IMR-90 (cell line): ENCODE measurements around the gene PARP1. TPM values are rescaled to one million over a fixed set of nuclear protein-coding genes. Genes with fewer than 3 reads are reported as not detected.

Experiments
- ATAC-seq: fragments of 200-7000 bp; cut with Tn5 transposase; 2 replicates; pipeline ENCODE4 v1.9.1; 2020; ENCODE audit warnings: low read depth, mild to moderate bottlenecking, moderate library complexity
- BruUV-seq: library from RNA; stranded (reverse); fragments of 400-500 nt; replicated peaks from 2 replicates; lab custom pipeline; 2021; lab: Mats Ljungman, UMichigan
- CTCF ChIA-PET: fragments of 300-600 bp; formaldehyde crosslinking; extraction: SDS; loops from one replicate; lab custom pipeline; 2021; ENCODE audit warnings: antibody characterized with exemption; lab: Yijun Ruan, JAX
- POLR2A ChIA-PET: fragments of 300-600 bp; sonication (Branson Sonifier 250); formaldehyde crosslinking; loops from one replicate; lab custom pipeline; 2022; ENCODE audit warnings: antibody characterized with exemption; ENCODE audit not compliant: unreplicated experiment; lab: Charles Lee
- DNase-seq: peaks from one replicate; pipeline ENCODE4 v3.0.0; 2013
- H2AFZ ChIP-seq: replicated peaks from 2 replicates; pipeline ENCODE3; 2013; ENCODE audit warnings: low read length, mild to moderate bottlenecking; ENCODE audit not compliant: poor library complexity
- H2AK5ac ChIP-seq: 2 replicates; pipeline ENCODE4 v1.6.1; 2013; ENCODE audit warnings: low read depth, low read length, inconsistent platforms
- H2AK9ac ChIP-seq: replicated peaks from 2 replicates; pipeline ENCODE3; 2013; ENCODE audit warnings: mild to moderate bottlenecking, low read depth, low read length, moderate library complexity; ENCODE audit not compliant: poor library complexity
- H2BK120ac ChIP-seq: 2 replicates; pipeline ENCODE4 v1.6.1; 2013; ENCODE audit warnings: low read depth, low read length, inconsistent platforms
- H2BK15ac ChIP-seq: 3 replicates; pipeline ENCODE4 v1.6.1; 2013; ENCODE audit warnings: low read depth, low read length, inconsistent platforms
- H2BK20ac ChIP-seq: 2 replicates; pipeline ENCODE4 v1.6.1; 2013; ENCODE audit warnings: low read depth, mild to moderate bottlenecking, inconsistent platforms, low read length, moderate library complexity
- H2BK5ac ChIP-seq: 2 replicates; pipeline ENCODE4 v1.6.1; 2013; ENCODE audit warnings: mild to moderate bottlenecking, low read depth, low read length, inconsistent platforms; ENCODE audit not compliant: poor library complexity, severe bottlenecking
- H3K14ac ChIP-seq: replicated peaks from 2 replicates; pipeline ENCODE4 v1.6.1; 2013; ENCODE audit warnings: low read depth, low read length, inconsistent platforms
- H3K18ac ChIP-seq: 2 replicates; pipeline ENCODE4 v1.6.1; 2013; ENCODE audit warnings: low read depth, low read length, control low read depth
- H3K23ac ChIP-seq: 2 replicates; pipeline ENCODE4 v1.6.1; 2013; ENCODE audit warnings: low read depth, low read length, inconsistent platforms
- H3K27ac ChIP-seq: 2 replicates; pipeline ENCODE4 v1.5.1; 2013; ENCODE audit warnings: mild to moderate bottlenecking, control low read depth, low read length; ENCODE audit not compliant: insufficient read depth
- H3K27me3 ChIP-seq: 2 replicates; pipeline ENCODE4 v1.6.1; 2013; ENCODE audit warnings: low read length; ENCODE audit not compliant: control insufficient read depth, insufficient read depth
- H3K36me3 ChIP-seq: 2 replicates; pipeline ENCODE4 v1.6.1; 2013; ENCODE audit warnings: low read length, mixed read lengths; ENCODE audit not compliant: control insufficient read depth, insufficient read depth
- H3K4ac ChIP-seq: 2 replicates; pipeline ENCODE4 v1.6.1; 2013; ENCODE audit warnings: low read depth, low read length, inconsistent platforms
- H3K4me1 ChIP-seq: 2 replicates; pipeline ENCODE4 v1.6.1; 2013; ENCODE audit warnings: low read length, mixed read lengths; ENCODE audit not compliant: control insufficient read depth, insufficient read depth
- H3K4me2 ChIP-seq: 2 replicates; pipeline ENCODE4 v1.6.1; 2013; ENCODE audit warnings: low read depth, mild to moderate bottlenecking, control low read depth, low read length, moderate library complexity
- H3K4me3 ChIP-seq: 2 replicates; pipeline ENCODE4 v1.5.1; 2013; ENCODE audit warnings: low read depth, mild to moderate bottlenecking, control low read depth, low read length, moderate library complexity; ENCODE audit not compliant: insufficient read depth
- H3K56ac ChIP-seq: 2 replicates; pipeline ENCODE4 v1.6.1; 2013; ENCODE audit warnings: low read length, inconsistent platforms; ENCODE audit not compliant: insufficient read depth; ENCODE audit errors: extremely low read depth
- H3K79me1 ChIP-seq, 2 experiments: 2 replicates each; pipeline ENCODE4 v1.6.1; 2013; ENCODE audit warnings: low read length in 2 of 2, inconsistent platforms in 1 of 2, low read depth in 1 of 2
- H3K9ac ChIP-seq: 2 replicates; pipeline ENCODE4 v1.6.1; 2013; ENCODE audit warnings: low read depth, low read length, control low read depth
- H3K9me1 ChIP-seq: 2 replicates; pipeline ENCODE4 v1.6.1; 2013; ENCODE audit warnings: low read length, inconsistent platforms; ENCODE audit not compliant: insufficient read depth
- H3K9me3 ChIP-seq: 2 replicates; pipeline ENCODE4 v1.6.1; 2013; ENCODE audit warnings: low read length; ENCODE audit not compliant: control insufficient read depth, insufficient read depth
- H4K20me1 ChIP-seq: 2 replicates; pipeline ENCODE4 v1.6.1; 2013; ENCODE audit warnings: low read length, inconsistent platforms; ENCODE audit not compliant: insufficient read depth
- H4K5ac ChIP-seq: 2 replicates; pipeline ENCODE4 v1.6.1; 2013; ENCODE audit warnings: mild to moderate bottlenecking, low read depth, low read length, control low read depth
- H4K8ac ChIP-seq, 2 experiments: 2 replicates each; pipeline ENCODE4 v1.6.1; 2013; ENCODE audit warnings: low read depth in 2 of 2, low read length in 2 of 2, control low read depth in 1 of 2, inconsistent platforms in 1 of 2
- H4K91ac ChIP-seq: 2 replicates; pipeline ENCODE4 v1.6.1; 2013; ENCODE audit warnings: low read depth, low read length, inconsistent platforms; ENCODE audit not compliant: insufficient read depth
- BHLHE40 ChIP-seq: fragments of 150-350 bp; IDR thresholded peaks from 2 replicates; pipeline ENCODE4 v1.6.1; 2016; ENCODE audit warnings: mild to moderate bottlenecking, low read depth, low read length
- CEBPB ChIP-seq: IDR thresholded peaks from 2 replicates; pipeline ENCODE4 v1.6.1; 2012; ENCODE audit warnings: low read depth, low read length, improper control_type of control experiment
- CHD1 ChIP-seq: IDR thresholded peaks from 2 replicates; pipeline ENCODE4 v1.6.1; 2012; ENCODE audit warnings: low read depth, low read length, improper control_type of control experiment
- ELK1 ChIP-seq: fragments of 150-350 bp; IDR thresholded peaks from 2 replicates; pipeline ENCODE4 v1.6.1; 2016; ENCODE audit warnings: low read depth, mild to moderate bottlenecking, low read length, moderate library complexity, borderline replicate concordance
- FOS ChIP-seq: fragments of 150-350 bp; IDR thresholded peaks from 2 replicates; pipeline ENCODE4 v1.6.1; 2016; ENCODE audit warnings: low read depth, low read length
- MAFK ChIP-seq: IDR thresholded peaks from 2 replicates; pipeline ENCODE4 v1.6.1; 2012; ENCODE audit warnings: low read depth, low read length, improper control_type of control experiment
- MAZ ChIP-seq: IDR thresholded peaks from 2 replicates; pipeline ENCODE4 v1.6.1; 2012; ENCODE audit warnings: low read depth, mild to moderate bottlenecking, low read length, improper control_type of control experiment, moderate library complexity, borderline replicate concordance
- MXI1 ChIP-seq: IDR thresholded peaks from 2 replicates; pipeline ENCODE4 v1.6.1; 2012; ENCODE audit warnings: low read depth, mild to moderate bottlenecking, low read length, moderate library complexity, borderline replicate concordance
- NFE2L2 ChIP-seq: fragments of 150-350 bp; IDR thresholded peaks from 2 replicates; pipeline ENCODE4 v1.6.1; 2016; ENCODE audit warnings: low read depth, mild to moderate bottlenecking, low read length
- POLR2A ChIP-seq: IDR thresholded peaks from 2 replicates; pipeline ENCODE4 v1.6.1; 2012; ENCODE audit warnings: mild to moderate bottlenecking, low read depth, low read length
- RAD21 ChIP-seq: IDR thresholded peaks from 2 replicates; pipeline ENCODE4 v1.6.1; 2012; ENCODE audit warnings: low read length, improper control_type of control experiment
- RCOR1 ChIP-seq: IDR thresholded peaks from 2 replicates; pipeline ENCODE4 v1.6.1; 2012; ENCODE audit warnings: mild to moderate bottlenecking, low read length, improper control_type of control experiment; ENCODE audit not compliant: insufficient replicate concordance
- RFX5 ChIP-seq: IDR thresholded peaks from 2 replicates; pipeline ENCODE4 v1.8.0; 2012; ENCODE audit warnings: low read depth, mild to moderate bottlenecking, low read length, moderate library complexity
- SMC3 ChIP-seq: fragments of 150-350 bp; IDR thresholded peaks from 2 replicates; pipeline ENCODE4 v1.6.1; 2016; ENCODE audit warnings: low read depth, mild to moderate bottlenecking, antibody characterized with exemption, low read length, moderate library complexity
- WGBS, 2 experiments: methylation state at CpG; one replicate each; pipeline versions ENCODE4 v1.1.5 to v1.1.7; 2013; ENCODE audit warnings: missing lambda C conversion rate in 2 of 2; ENCODE audit not compliant: insufficient read length in 1 of 2; ENCODE audit errors: extremely low coverage in 2 of 2; 5-methylcytosine and 5-hydroxymethylcytosine counted together
- dilution Hi-C: fragments of 300-500 bp; cut with HindIII; formaldehyde crosslinking; loops from one replicate; pipeline ENCODE4 v1.14.3; 2018; ENCODE audit warnings: low sequenced_read_pairs; ENCODE audit not compliant: unreplicated experiment
- in situ Hi-C: fragments of 300-500 bp; cut with MboI; formaldehyde crosslinking; loops from 3 replicates; pipeline ENCODE4 v1.14.3; 2019; ENCODE audit warnings: low sequenced_read_pairs, inconsistent platforms, mixed read lengths
- intact Hi-C: fragments of 100-400 bp; cut with micrococcal nuclease; formaldehyde crosslinking; loops from 2 replicates; pipeline ENCODE4 v1.10.0; 2022
- polyA plus RNA-seq, 3 experiments: library from polyadenylated mRNA; depleted of rRNA; stranded (reverse); fragments of >200 nt; gene quantifications; 2 replicates each; pipeline ENCODE4 v1.2.3, GENCODE V29; 2012; ENCODE audit warnings: low replicate concordance in 1 of 3
- total RNA-seq: library from RNA; depleted of rRNA; stranded (reverse); fragments of >200 nt; gene quantifications from 2 replicates; pipeline ENCODE4 v1.2.3, GENCODE V29; 2012
- TF ChIP-seq, protein P1 (sequence below): fragments of 150-350 bp; IDR thresholded peaks from 2 replicates; pipeline ENCODE4 v1.6.1; 2017; ENCODE audit warnings: mild to moderate bottlenecking, antibody characterized with exemption, low read length, low read depth
- TF ChIP-seq, protein P2 (sequence below): conservative IDR thresholded peaks from 2 replicates; pipeline ENCODE4 v1.5.1; 2012; ENCODE audit warnings: mild to moderate bottlenecking, low read depth, low read length, improper control_type of control experiment

The PARP1 gene
- total and polyA plus RNA-seq, 2 of the 4 experiments (the other 2 are of a cell fraction): 86.5 to 105 TPM

GRCh38 chr1:226318471-226318870 lies 89.4 kb downstream of the PARP1 start:
- Histone ChIP-seq H3K4me1 (no peaks in the 10 kb centered on the region), H3K4me2 (no peak overlapping the region), H4K8ac (no peak overlapping the region), H4K91ac (no peak overlapping the region), H2BK15ac (no peak overlapping the region), H3K4ac (no peak overlapping the region), H3K9me1 (no peaks in the 10 kb centered on the region), H2AFZ (no peak overlapping the region), H4K20me1 (no peaks in the 10 kb centered on the region), H3K14ac (no peak overlapping the region), H2AK5ac (no peak overlapping the region), H3K18ac (no peak overlapping the region), H2BK120ac (no peak overlapping the region), H3K79me1 (no peaks in the 10 kb centered on the region), H4K5ac (no peak overlapping the region), H3K27me3 (peaks cover 4% of the 10 kb centered on the region), H3K56ac (no peak overlapping the region), H3K27ac (no peak overlapping the region), H3K9ac (no peak overlapping the region), H2BK5ac (no peak overlapping the region), H2AK9ac (no peak overlapping the region), H3K23ac (no peak overlapping the region), H2BK20ac (no peak overlapping the region), H3K36me3 (no peaks in the 10 kb centered on the region), H3K4me3 (no peak overlapping the region), H3K9me3 (peaks cover 2% of the 10 kb centered on the region; the same call in 1 of the 2 replicates)
- TF ChIP-seq MAZ (no peak), MAFK (no peak), FOS (no peak), CEBPB (no peak), ELK1 (no peak), RCOR1 (no peak), NFE2L2 (no peak), BHLHE40 (no peak), RAD21 (no peak), POLR2A (no peak), CHD1 (no peak), MXI1 (no peak), SMC3 (no peak), RFX5 (no peak)
- TF ChIP-seq, protein P1, sequence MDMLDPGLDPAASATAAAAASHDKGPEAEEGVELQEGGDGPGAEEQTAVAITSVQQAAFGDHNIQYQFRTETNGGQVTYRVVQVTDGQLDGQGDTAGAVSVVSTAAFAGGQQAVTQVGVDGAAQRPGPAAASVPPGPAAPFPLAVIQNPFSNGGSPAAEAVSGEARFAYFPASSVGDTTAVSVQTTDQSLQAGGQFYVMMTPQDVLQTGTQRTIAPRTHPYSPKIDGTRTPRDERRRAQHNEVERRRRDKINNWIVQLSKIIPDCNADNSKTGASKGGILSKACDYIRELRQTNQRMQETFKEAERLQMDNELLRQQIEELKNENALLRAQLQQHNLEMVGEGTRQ: no peak
- TF ChIP-seq, protein P2, sequence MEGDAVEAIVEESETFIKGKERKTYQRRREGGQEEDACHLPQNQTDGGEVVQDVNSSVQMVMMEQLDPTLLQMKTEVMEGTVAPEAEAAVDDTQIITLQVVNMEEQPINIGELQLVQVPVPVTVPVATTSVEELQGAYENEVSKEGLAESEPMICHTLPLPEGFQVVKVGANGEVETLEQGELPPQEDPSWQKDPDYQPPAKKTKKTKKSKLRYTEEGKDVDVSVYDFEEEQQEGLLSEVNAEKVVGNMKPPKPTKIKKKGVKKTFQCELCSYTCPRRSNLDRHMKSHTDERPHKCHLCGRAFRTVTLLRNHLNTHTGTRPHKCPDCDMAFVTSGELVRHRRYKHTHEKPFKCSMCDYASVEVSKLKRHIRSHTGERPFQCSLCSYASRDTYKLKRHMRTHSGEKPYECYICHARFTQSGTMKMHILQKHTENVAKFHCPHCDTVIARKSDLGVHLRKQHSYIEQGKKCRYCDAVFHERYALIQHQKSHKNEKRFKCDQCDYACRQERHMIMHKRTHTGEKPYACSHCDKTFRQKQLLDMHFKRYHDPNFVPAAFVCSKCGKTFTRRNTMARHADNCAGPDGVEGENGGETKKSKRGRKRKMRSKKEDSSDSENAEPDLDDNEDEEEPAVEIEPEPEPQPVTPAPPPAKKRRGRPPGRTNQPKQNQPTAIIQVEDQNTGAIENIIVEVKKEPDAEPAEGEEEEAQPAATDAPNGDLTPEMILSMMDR: no peak
- CTCF ChIA-PET: no interaction called here
- 80% methylated on average over 1 of the region's 5 CpGs; no CpG with 5 or more reads in 1 of the 2 experiments for WGBS, 2 experiments
- ATAC-seq: no peak
- no TSS peak for BruUV-seq
- in situ Hi-C loops (no loop called here), intact Hi-C loops (no loop called here), dilution Hi-C loops (no loop called here)
- no peak for DNase-seq
- POLR2A ChIA-PET: no interaction called here
